Measurements from ENCODE around the gene MAPK10. TPM values are rescaled to one million over a fixed set of nuclear protein-coding genes. Genes with fewer than 3 reads are reported as not detected.

Gene MAPK10
- total RNA-seq, 1 experiment from 2014 or later: 5.2 TPM

DNA sequence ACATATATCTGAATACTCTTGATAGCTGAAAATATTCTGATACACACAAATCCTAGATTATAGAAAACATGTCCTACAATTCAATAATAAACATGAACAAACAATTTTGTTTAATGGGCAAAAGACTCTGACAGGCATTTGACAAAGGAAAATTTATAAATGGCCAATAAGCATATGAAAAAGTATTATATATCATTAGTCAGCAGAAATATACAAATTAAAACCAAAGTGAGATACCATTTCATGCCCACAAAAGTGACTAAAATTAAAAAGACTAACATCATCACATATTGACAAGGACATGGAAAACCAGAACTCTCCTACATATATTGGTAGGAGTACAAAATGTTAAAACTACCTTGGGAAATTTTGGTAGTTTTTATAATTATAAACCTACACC lies 2.7 kb upstream of the MAPK10 start:
- ATAC-seq: no peak

DNA sequence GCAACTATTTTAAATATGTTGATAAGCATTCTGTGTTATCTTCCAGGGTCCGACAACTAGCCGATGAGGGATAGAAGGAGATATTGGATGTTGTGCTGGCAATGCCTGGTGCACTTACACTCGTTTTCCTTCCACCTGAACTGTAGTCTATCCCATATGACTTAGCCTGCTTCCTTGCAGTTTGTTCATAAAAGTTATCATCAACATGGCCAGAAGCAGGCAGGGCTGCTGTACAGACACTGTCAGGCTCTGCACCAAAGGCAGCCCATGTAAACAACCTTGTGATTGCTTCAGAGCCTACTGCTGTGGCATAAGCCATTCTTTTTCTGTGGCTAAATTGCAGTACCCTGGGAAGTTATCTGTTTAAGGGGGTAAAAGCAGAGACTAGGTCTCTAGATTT lies 1.6 kb downstream of the MAPK10 start:
- POLR2A ChIA-PET: no interaction called here

More for the DNA sequence above, 2.7 kb upstream of the MAPK10 start:
- Mint-ChIP-seq H3K4me1 (peaks cover 42% of the 10 kb centered on the region), H3K27ac (no peak overlapping the region), H3K27me3 (ENCODE audit: low read depth) (no peaks in the 10 kb centered on the region), H3K9me3 (peaks cover 12% of the 10 kb centered on the region), H3K4me3 (no peak overlapping the region), H3K36me3 (peaks cover 7% of the 10 kb centered on the region)
- POLR2A ChIA-PET: no interaction called here
- CTCF ChIA-PET: no interaction called here
- DNase-seq (ENCODE audit: low spot score): no peak
- TF ChIP-seq, protein P1, sequence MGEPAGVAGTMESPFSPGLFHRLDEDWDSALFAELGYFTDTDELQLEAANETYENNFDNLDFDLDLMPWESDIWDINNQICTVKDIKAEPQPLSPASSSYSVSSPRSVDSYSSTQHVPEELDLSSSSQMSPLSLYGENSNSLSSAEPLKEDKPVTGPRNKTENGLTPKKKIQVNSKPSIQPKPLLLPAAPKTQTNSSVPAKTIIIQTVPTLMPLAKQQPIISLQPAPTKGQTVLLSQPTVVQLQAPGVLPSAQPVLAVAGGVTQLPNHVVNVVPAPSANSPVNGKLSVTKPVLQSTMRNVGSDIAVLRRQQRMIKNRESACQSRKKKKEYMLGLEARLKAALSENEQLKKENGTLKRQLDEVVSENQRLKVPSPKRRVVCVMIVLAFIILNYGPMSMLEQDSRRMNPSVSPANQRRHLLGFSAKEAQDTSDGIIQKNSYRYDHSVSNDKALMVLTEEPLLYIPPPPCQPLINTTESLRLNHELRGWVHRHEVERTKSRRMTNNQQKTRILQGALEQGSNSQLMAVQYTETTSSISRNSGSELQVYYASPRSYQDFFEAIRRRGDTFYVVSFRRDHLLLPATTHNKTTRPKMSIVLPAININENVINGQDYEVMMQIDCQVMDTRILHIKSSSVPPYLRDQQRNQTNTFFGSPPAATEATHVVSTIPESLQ (CRISPR knock-in tag; IDR thresholded peaks at IDR 0.05): no peak
- TF ChIP-seq GABPB1 (CRISPR knock-in tag; IDR thresholded peaks at IDR 0.05): no peak

More for the DNA sequence above, 1.6 kb downstream of the MAPK10 start:
- Mint-ChIP-seq H3K9me3 (no peaks in the 10 kb centered on the region; the same call in 1 of the 2 replicates), H3K27ac (peak overlapping the region; percentile 15; the same call in 1 of the 2 replicates), H3K4me1 (peaks cover 40% of the 10 kb centered on the region), H3K36me3 (no peaks in the 10 kb centered on the region), H3K27me3 (ENCODE audit: low read depth) (no peaks in the 10 kb centered on the region), H3K4me3 (no peak overlapping the region)
- no peak for DNase-seq (ENCODE audit: low spot score)
- peak; percentile 25; the same call in 1 of the 2 replicates for ATAC-seq
- TF ChIP-seq, protein P2, sequence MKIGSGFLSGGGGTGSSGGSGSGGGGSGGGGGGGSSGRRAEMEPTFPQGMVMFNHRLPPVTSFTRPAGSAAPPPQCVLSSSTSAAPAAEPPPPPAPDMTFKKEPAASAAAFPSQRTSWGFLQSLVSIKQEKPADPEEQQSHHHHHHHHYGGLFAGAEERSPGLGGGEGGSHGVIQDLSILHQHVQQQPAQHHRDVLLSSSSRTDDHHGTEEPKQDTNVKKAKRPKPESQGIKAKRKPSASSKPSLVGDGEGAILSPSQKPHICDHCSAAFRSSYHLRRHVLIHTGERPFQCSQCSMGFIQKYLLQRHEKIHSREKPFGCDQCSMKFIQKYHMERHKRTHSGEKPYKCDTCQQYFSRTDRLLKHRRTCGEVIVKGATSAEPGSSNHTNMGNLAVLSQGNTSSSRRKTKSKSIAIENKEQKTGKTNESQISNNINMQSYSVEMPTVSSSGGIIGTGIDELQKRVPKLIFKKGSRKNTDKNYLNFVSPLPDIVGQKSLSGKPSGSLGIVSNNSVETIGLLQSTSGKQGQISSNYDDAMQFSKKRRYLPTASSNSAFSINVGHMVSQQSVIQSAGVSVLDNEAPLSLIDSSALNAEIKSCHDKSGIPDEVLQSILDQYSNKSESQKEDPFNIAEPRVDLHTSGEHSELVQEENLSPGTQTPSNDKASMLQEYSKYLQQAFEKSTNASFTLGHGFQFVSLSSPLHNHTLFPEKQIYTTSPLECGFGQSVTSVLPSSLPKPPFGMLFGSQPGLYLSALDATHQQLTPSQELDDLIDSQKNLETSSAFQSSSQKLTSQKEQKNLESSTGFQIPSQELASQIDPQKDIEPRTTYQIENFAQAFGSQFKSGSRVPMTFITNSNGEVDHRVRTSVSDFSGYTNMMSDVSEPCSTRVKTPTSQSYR (CRISPR knock-in tag; IDR thresholded peaks at IDR 0.05): no peak
- TF ChIP-seq TCF7 (CRISPR knock-in tag; IDR thresholded peaks at IDR 0.05; ENCODE audit: low read depth) (no peak), PRRX2 (CRISPR knock-in tag; IDR thresholded peaks at IDR 0.05) (no peak), ZNF121 (CRISPR knock-in tag; IDR thresholded peaks at IDR 0.05) (no peak), NR3C1 (CRISPR knock-in tag; conservative IDR thresholded peaks at IDR 0.05; ENCODE audit: low read depth) (no peak), GRHL2 (CRISPR knock-in tag; IDR thresholded peaks at IDR 0.05; ENCODE audit: insufficient replicate concordance, severe bottlenecking) (no peak), GTF2I (CRISPR knock-in tag; conservative IDR thresholded peaks at IDR 0.05) (no peak), CREB1 (CRISPR knock-in tag; IDR thresholded peaks at IDR 0.05) (no peak), SMAD4 (CRISPR knock-in tag; IDR thresholded peaks at IDR 0.05) (no peak), SMAD3 (CRISPR knock-in tag; IDR thresholded peaks at IDR 0.05; ENCODE audit: borderline replicate concordance) (no peak), ZNF138 (CRISPR knock-in tag; conservative IDR thresholded peaks at IDR 0.05) (no peak), ZNF416 (CRISPR knock-in tag; IDR thresholded peaks at IDR 0.05) (no peak), ZNF219 (CRISPR knock-in tag; IDR thresholded peaks at IDR 0.05; ENCODE audit: borderline replicate concordance) (no peak), CREM (CRISPR knock-in tag; IDR thresholded peaks at IDR 0.05) (no peak), NFYB (CRISPR knock-in tag; conservative IDR thresholded peaks at IDR 0.05; ENCODE audit: low read depth) (no peak)
- TF ChIP-seq, protein P3, sequence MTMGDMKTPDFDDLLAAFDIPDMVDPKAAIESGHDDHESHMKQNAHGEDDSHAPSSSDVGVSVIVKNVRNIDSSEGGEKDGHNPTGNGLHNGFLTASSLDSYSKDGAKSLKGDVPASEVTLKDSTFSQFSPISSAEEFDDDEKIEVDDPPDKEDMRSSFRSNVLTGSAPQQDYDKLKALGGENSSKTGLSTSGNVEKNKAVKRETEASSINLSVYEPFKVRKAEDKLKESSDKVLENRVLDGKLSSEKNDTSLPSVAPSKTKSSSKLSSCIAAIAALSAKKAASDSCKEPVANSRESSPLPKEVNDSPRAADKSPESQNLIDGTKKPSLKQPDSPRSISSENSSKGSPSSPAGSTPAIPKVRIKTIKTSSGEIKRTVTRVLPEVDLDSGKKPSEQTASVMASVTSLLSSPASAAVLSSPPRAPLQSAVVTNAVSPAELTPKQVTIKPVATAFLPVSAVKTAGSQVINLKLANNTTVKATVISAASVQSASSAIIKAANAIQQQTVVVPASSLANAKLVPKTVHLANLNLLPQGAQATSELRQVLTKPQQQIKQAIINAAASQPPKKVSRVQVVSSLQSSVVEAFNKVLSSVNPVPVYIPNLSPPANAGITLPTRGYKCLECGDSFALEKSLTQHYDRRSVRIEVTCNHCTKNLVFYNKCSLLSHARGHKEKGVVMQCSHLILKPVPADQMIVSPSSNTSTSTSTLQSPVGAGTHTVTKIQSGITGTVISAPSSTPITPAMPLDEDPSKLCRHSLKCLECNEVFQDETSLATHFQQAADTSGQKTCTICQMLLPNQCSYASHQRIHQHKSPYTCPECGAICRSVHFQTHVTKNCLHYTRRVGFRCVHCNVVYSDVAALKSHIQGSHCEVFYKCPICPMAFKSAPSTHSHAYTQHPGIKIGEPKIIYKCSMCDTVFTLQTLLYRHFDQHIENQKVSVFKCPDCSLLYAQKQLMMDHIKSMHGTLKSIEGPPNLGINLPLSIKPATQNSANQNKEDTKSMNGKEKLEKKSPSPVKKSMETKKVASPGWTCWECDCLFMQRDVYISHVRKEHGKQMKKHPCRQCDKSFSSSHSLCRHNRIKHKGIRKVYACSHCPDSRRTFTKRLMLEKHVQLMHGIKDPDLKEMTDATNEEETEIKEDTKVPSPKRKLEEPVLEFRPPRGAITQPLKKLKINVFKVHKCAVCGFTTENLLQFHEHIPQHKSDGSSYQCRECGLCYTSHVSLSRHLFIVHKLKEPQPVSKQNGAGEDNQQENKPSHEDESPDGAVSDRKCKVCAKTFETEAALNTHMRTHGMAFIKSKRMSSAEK (CRISPR knock-in tag; IDR thresholded peaks at IDR 0.05; ENCODE audit: borderline replicate concordance): no peak
- TF ChIP-seq, protein P4, sequence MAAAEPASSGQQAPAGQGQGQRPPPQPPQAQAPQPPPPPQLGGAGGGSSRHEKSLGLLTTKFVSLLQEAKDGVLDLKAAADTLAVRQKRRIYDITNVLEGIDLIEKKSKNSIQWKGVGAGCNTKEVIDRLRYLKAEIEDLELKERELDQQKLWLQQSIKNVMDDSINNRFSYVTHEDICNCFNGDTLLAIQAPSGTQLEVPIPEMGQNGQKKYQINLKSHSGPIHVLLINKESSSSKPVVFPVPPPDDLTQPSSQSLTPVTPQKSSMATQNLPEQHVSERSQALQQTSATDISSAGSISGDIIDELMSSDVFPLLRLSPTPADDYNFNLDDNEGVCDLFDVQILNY (CRISPR knock-in tag; IDR thresholded peaks at IDR 0.05): no peak
- TF ChIP-seq, protein P5, sequence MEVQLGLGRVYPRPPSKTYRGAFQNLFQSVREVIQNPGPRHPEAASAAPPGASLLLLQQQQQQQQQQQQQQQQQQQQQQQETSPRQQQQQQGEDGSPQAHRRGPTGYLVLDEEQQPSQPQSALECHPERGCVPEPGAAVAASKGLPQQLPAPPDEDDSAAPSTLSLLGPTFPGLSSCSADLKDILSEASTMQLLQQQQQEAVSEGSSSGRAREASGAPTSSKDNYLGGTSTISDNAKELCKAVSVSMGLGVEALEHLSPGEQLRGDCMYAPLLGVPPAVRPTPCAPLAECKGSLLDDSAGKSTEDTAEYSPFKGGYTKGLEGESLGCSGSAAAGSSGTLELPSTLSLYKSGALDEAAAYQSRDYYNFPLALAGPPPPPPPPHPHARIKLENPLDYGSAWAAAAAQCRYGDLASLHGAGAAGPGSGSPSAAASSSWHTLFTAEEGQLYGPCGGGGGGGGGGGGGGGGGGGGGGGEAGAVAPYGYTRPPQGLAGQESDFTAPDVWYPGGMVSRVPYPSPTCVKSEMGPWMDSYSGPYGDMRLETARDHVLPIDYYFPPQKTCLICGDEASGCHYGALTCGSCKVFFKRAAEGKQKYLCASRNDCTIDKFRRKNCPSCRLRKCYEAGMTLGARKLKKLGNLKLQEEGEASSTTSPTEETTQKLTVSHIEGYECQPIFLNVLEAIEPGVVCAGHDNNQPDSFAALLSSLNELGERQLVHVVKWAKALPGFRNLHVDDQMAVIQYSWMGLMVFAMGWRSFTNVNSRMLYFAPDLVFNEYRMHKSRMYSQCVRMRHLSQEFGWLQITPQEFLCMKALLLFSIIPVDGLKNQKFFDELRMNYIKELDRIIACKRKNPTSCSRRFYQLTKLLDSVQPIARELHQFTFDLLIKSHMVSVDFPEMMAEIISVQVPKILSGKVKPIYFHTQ (CRISPR knock-in tag; IDR thresholded peaks at IDR 0.05): no peak
- TF ChIP-seq, protein P6, sequence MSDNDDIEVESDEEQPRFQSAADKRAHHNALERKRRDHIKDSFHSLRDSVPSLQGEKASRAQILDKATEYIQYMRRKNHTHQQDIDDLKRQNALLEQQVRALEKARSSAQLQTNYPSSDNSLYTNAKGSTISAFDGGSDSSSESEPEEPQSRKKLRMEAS (CRISPR knock-in tag; IDR thresholded peaks at IDR 0.05): no peak
- CTCF ChIA-PET: interaction anchor here (1.1 kb wide), 1 partner anchor 793 kb away, joined by 3 read pairs; no protein-coding TSS in a partner anchor

All from WTC11 (cell line).